GM21367 (cell line): ENCODE measurements around the gene FZR1.

Experiments
- ATAC-seq: cut with Tn5 transposase; IDR thresholded peaks from one replicate; pipeline ENCODE4 v1.9.1; 2021; ENCODE audit not compliant: unreplicated experiment

FZR1 gene

GRCh38 chr19:3471954-3472655, 34.0 kb upstream of the FZR1 start:
- no peak for ATAC-seq

- no peak for ATAC-seq
Measured at GRCh38 chr19:3474010-3474409, 32.1 kb upstream of the FZR1 start.

GRCh38 chr19:3474614-3475013, 31.5 kb upstream of the FZR1 start:
- no peak for ATAC-seq

GRCh38 chr19:3475449-3475848, 30.7 kb upstream of the FZR1 start:
- no peak for ATAC-seq

GRCh38 chr19:3476830-3477229, 29.3 kb upstream of the FZR1 start:
- ATAC-seq: no peak

GRCh38 chr19:3477506-3477905, 28.6 kb upstream of the FZR1 start:
- no peak for ATAC-seq

- no peak for ATAC-seq
Measured at GRCh38 chr19:3477951-3478350, 28.2 kb upstream of the FZR1 start.

GRCh38 chr19:3478409-3479176, 27.5 kb upstream of the FZR1 start:
- ATAC-seq: no peak

- no peak for ATAC-seq
Measured at GRCh38 chr19:3479177-3479833, 26.8 kb upstream of the FZR1 start.

GRCh38 chr19:3479834-3480215, 26.3 kb upstream of the FZR1 start:
- no peak for ATAC-seq

GRCh38 chr19:3480383-3481091, 25.6 kb upstream of the FZR1 start, which contains the start of gene SMIM24:
SMIM24 (minus strand) TSS chr19:3480525; CDS start chr19:3480463, 62 bp downstream.
- no peak for ATAC-seq

- ATAC-seq: no peak
Measured at GRCh38 chr19:3481241-3482090, 24.6 kb upstream of the FZR1 start.

- no peak for ATAC-seq
Measured at GRCh38 chr19:3482507-3483225, 23.4 kb upstream of the FZR1 start.

GRCh38 chr19:3483226-3483628, 22.9 kb upstream of the FZR1 start, which contains the start of gene SMIM44:
SMIM44 (minus strand) TSS chr19:3483441; CDS start chr19:3483403, 38 bp downstream.
- ATAC-seq: no peak

GRCh38 chr19:3491396-3492119, 14.6 kb upstream of the FZR1 start:
- ATAC-seq: no peak

GRCh38 chr19:3492131-3492839, 13.8 kb upstream of the FZR1 start:
- no peak for ATAC-seq

- no peak for ATAC-seq
Measured at GRCh38 chr19:3492919-3493318, 13.2 kb upstream of the FZR1 start.

- no peak for ATAC-seq
Measured at GRCh38 chr19:3493651-3494050, 12.5 kb upstream of the FZR1 start.
